ENCODE measurements around the gene CRABP2.

CRABP2 gene

DNA sequence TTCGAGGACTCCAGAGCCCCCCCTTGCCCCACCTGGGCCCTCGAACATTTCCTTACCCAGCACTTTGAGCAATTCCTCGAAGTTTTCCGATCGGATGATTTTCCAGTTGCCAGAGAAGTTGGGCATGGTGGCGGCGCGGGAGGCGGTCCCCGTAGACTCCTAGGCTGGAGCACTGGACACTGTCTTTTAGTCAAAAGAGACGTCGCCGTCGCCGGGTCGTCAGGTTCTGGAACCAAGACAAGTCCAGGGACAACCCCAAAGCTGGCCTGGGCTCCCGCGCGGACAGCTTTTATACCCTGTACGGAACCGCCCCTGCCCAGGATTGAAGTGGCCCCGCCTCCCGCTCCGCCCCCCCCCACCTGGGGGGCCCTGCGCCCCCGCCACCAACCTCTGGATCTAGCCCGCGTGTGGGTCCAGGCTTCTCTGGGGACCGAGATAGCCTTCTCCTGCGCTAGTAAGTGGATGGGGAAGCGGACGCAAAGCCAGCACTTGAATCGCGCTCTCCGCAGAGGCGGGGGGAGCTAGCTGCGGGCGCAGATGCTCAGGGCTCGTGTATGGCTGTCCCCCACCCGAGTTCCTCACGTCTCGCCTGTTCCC, at the start of gene CRABP2:
Gene CRABP2 (minus strand): TSS at position 263 of the 597 bp plus-strand sequence. CDS start 137 bp downstream, at position 126.
- TF ChIP-seq CTCF (IDR thresholded peaks at IDR 0.05; ENCODE audit: low read depth, low read length, missing control alignments): no peak
- peak within 1 kb of the TSS; percentile 68 for H3K4me3 ChIP-seq (replicated peaks; ENCODE audit: low read depth, low read length)
- DNase-seq (ENCODE audit: extremely low read depth, low read depth): no peak

DNA sequence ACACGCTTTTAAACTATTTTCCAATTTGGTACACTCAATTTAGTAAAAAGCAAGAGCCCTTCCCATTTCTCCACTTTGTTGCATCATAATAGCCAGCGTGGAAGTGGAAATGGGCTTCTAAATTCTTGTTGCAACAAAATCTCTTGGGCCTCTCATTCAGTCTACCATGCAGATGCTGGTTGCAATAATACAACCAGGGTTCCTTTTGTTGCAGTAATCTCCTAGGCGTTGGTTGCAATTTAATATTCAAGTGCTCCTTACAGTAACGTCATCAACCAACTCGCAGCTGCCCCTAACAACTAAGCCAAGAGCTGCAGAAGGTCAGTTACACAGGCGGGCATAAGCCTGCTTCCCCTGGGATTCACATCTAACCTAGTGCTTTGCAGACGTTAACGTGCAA, 48.8 kb upstream of the CRABP2 start:
- no peak for TF ChIP-seq CTCF (IDR thresholded peaks at IDR 0.05; ENCODE audit: low read depth, low read length, missing control alignments)
- no peak overlapping the region for H3K4me3 ChIP-seq (replicated peaks; ENCODE audit: low read depth, low read length)
- no peak for DNase-seq (ENCODE audit: extremely low read depth, low read depth)

- TF ChIP-seq CTCF (IDR thresholded peaks at IDR 0.05; ENCODE audit: low read depth, low read length, missing control alignments): no peak
- DNase-seq (ENCODE audit: extremely low read depth, low read depth): no peak
- peak overlapping the region; percentile 94 for H3K4me3 ChIP-seq (replicated peaks; ENCODE audit: low read depth, low read length)
These were observed 47.6 kb upstream of the CRABP2 start for GRCh38 chr1:156752843-156753482.

- no peak for TF ChIP-seq CTCF (IDR thresholded peaks at IDR 0.05; ENCODE audit: low read depth, low read length, missing control alignments)
- H3K4me3 ChIP-seq (replicated peaks; ENCODE audit: low read depth, low read length): peak overlapping the region; percentile 94
These were observed 46.5 kb upstream of the CRABP2 start for GRCh38 chr1:156751757-156752481.

DNA sequence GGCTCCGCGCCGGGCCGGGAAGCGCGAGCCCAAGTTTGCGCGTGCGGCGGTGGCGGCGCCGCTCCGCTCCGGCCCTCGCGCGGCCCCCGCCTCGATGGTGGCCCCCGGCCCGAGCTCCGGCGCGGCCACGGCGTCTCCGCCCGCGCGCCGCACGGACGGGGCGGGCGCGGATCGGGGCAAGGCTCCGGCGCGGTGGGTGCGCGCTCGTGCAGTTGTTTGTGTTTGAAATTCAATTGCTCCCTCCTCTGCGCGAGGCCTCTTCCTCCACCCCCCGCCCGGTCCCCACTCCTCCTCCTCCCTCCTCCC, 46.0 kb upstream of the CRABP2 start, which contains the start of gene HDGF:
Gene HDGF (minus strand): TSS at position 225 of the 306 bp plus-strand sequence. CDS start 246 bp downstream, outside the sequence.
- peak within 1 kb of the TSS; percentile 94 for H3K4me3 ChIP-seq (replicated peaks; ENCODE audit: low read depth, low read length)
- no peak for DNase-seq (ENCODE audit: extremely low read depth, low read depth)
- TF ChIP-seq CTCF (IDR thresholded peaks at IDR 0.05; ENCODE audit: low read depth, low read length, missing control alignments): no peak

More at GRCh38 chr1:156751757-156752481, 46.5 kb upstream of the CRABP2 start:
- peak; percentile 85 for DNase-seq (ENCODE audit: extremely low read depth, low read depth)

GRCh38 chr1:156750711-156751450, 45.5 kb upstream of the CRABP2 start:
- peak overlapping the region; percentile 94 for H3K4me3 ChIP-seq (replicated peaks; ENCODE audit: low read depth, low read length)
- no peak for TF ChIP-seq CTCF (IDR thresholded peaks at IDR 0.05; ENCODE audit: low read depth, low read length, missing control alignments)
- no peak for DNase-seq (ENCODE audit: extremely low read depth, low read depth)
